GM21576 (cell line): ENCODE data around the gene RELN.

Experiments used
- ATAC-seq: cut with Tn5 transposase; IDR thresholded peaks from one replicate; pipeline ENCODE4 v1.9.1; 2021; ENCODE audit warnings: mild to moderate bottlenecking, moderate library complexity; ENCODE audit not compliant: unreplicated experiment

Gene RELN

GRCh38 chr7:103651593-103652377 is 337.7 kb downstream of the RELN start:
- no peak for ATAC-seq

- ATAC-seq, result no peak
Observed at GRCh38 chr7:103649052-103649451, 340.4 kb downstream of the RELN start.

- no peak for ATAC-seq
Observed at GRCh38 chr7:103648135-103648534, 341.3 kb downstream of the RELN start.

- ATAC-seq, result no peak
Observed at GRCh38 chr7:103644319-103644718, 345.1 kb downstream of the RELN start.

GRCh38 chr7:103640031-103640779 is 349.3 kb downstream of the RELN start:
- ATAC-seq, result no peak

- no peak for ATAC-seq
Observed at GRCh38 chr7:103637726-103638125, 351.7 kb downstream of the RELN start.

- no peak for ATAC-seq
Observed at GRCh38 chr7:103637094-103637493, 352.4 kb downstream of the RELN start.

GRCh38 chr7:103636153-103636552 is 353.3 kb downstream of the RELN start:
- no peak for ATAC-seq

- no peak for ATAC-seq
Observed at GRCh38 chr7:103632972-103633371, 356.5 kb downstream of the RELN start.

- ATAC-seq, result no peak
Observed at GRCh38 chr7:103632005-103632639, 357.3 kb downstream of the RELN start.

- no peak for ATAC-seq
Observed at GRCh38 chr7:103630318-103630717, 359.1 kb downstream of the RELN start.

- no peak for ATAC-seq
Observed at GRCh38 chr7:103628742-103629141, 360.7 kb downstream of the RELN start.

GRCh38 chr7:103626776-103627175 is 362.7 kb downstream of the RELN start:
- ATAC-seq, result no peak

- ATAC-seq, result no peak
Observed at GRCh38 chr7:103622274-103622673, 367.2 kb downstream of the RELN start.

- no peak for ATAC-seq
Observed at GRCh38 chr7:103613655-103614642, 375.5 kb downstream of the RELN start.

- no peak for ATAC-seq
Observed at GRCh38 chr7:103609778-103610177, 379.7 kb downstream of the RELN start.

GRCh38 chr7:103605640-103606039 is 383.8 kb downstream of the RELN start:
- ATAC-seq, result no peak

GRCh38 chr7:103598326-103598905 is 391.0 kb downstream of the RELN start:
- ATAC-seq, result no peak

GRCh38 chr7:103597606-103598005 is 391.9 kb downstream of the RELN start:
- no peak for ATAC-seq

GRCh38 chr7:103594186-103594585 is 395.3 kb downstream of the RELN start:
- ATAC-seq, result no peak
